Astrocyte of the cerebellum (primary cell): ENCODE data around the gene MTHFSD.
"Not testable (repeated sequence)": the region's sequence is repeated elsewhere in the genome, so short reads cannot be mapped to it uniquely, and the experiment has no call there.

Source experiments
- DNase-seq: peaks from one replicate; pipeline ENCODE4 v3.0.0-alpha.2; 2011; ENCODE audit warnings: low read depth
- H3K4me3 ChIP-seq: 2 replicates; pipeline ENCODE4 v1.5.1; 2011; ENCODE audit warnings: mild to moderate bottlenecking, low read depth, low read length, moderate library complexity
- in situ Hi-C: cut with HindIII; loops from 2 replicates; pipeline ENCODE4 v1.10.0; 2017; ENCODE audit warnings: low sequenced_read_pairs
- TF ChIP-seq, protein P1 (sequence below): IDR thresholded peaks from 2 replicates; pipeline ENCODE4 v1.5.1; 2012; ENCODE audit warnings: low read length, low read depth, moderate library complexity, mild to moderate bottlenecking; ENCODE audit errors: missing control alignments

The MTHFSD gene

DNA sequence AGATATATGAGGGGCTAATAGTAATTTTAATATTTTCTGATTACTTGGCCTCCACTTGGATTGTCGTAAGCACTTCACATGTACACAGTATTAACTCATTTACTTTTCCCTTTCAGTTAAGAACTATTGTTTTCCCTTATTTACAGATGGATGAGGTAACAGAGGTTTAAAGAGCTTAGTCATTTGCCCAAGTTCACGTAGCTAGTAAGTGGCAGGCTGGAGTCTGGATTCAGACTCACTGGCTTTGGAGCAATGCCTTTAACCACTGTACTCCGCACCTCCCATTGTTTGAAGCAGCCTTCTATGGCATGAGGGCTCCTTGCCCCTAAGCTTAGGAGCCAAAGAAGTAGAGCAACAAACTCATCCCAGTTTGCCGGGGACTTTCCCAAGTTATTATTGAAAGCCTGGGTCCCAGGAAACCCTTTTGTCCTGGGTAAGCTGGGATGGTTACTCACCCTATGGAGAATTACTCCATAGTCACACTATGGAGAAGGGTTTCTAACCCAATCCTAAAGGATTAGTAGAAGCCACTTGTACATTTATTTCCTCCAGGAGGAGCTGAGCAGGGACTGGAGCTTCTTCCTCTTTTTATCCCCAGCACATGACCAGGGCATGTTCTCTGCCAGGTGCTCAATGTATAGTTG, 35.6 kb upstream of the MTHFSD start:
- H3K4me3 ChIP-seq: no peak overlapping the region
- TF ChIP-seq, protein P1, sequence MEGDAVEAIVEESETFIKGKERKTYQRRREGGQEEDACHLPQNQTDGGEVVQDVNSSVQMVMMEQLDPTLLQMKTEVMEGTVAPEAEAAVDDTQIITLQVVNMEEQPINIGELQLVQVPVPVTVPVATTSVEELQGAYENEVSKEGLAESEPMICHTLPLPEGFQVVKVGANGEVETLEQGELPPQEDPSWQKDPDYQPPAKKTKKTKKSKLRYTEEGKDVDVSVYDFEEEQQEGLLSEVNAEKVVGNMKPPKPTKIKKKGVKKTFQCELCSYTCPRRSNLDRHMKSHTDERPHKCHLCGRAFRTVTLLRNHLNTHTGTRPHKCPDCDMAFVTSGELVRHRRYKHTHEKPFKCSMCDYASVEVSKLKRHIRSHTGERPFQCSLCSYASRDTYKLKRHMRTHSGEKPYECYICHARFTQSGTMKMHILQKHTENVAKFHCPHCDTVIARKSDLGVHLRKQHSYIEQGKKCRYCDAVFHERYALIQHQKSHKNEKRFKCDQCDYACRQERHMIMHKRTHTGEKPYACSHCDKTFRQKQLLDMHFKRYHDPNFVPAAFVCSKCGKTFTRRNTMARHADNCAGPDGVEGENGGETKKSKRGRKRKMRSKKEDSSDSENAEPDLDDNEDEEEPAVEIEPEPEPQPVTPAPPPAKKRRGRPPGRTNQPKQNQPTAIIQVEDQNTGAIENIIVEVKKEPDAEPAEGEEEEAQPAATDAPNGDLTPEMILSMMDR: no peak
- peak; percentile 89 for DNase-seq
- in situ Hi-C loops: loop anchor here (5.0 kb wide), 1 partner anchor 72 kb away; no protein-coding TSS in a partner anchor

- DNase-seq, in situ Hi-C loops, H3K4me3 ChIP-seq: not testable (repeated sequence)
These were observed 32.9 kb upstream of the MTHFSD start for GRCh38 chr16:86587955-86588354.

DNA sequence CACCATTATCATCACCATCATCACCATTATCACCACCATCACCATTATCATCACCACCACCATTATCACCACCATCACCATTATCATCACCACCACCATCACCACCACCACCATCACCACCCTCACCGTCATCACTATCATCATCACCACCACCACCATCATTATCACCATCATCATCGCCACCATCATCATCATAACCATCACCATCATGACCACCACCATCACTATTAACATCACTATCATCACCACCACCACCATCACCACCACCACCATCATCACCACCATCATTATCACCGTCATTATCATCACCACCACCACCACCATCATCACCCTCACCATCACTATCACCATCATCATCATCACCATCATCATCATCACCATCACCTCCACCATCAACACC, 32.5 kb upstream of the MTHFSD start:
- in situ Hi-C loops: no loop called here
- TF ChIP-seq, protein P1: no peak

DNA sequence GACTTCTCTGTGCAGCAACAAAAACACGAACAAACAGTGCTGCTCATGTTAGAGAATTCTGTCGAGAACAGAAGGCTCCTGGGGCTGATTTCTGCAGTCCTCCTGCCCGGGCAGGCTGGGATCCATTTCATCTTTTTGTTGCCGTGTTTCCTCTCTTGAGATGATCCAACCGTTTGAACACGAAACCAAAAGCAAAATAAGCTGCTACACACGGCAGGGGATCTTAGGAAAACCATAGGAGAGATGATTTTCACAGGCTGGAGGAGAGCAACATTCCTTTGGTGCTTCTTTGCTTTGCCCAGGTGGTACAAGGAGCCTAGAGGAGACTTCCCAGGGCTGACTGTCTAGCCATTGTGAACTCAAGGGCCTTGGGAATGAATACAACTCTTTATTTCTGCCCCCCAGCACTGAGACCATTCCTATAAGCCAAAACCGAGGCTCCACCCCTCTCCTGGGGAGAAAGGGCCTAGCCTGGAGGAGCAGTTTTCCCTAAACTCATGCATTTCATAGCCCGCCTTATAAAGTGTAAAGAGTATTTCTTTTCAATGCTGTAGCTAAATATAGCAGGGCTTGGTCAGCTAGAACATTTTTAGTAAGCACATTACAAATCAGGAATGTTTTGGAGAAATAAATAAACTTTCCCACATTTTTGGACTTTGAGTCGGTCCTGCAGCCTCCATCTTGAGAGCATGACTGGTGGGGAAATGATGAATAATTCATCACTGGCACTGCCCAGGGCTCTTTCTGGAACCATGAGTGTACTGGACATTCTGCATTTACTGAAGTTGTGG, 31.0 kb upstream of the MTHFSD start:
- in situ Hi-C loops: no loop called here
- DNase-seq: peak; percentile 89
- TF ChIP-seq, protein P1: no peak
- peak overlapping the region; percentile 10 for H3K4me3 ChIP-seq

More for the DNA sequence above, 32.5 kb upstream of the MTHFSD start:
- no peak for DNase-seq
- H3K4me3 ChIP-seq: no peak overlapping the region

DNA sequence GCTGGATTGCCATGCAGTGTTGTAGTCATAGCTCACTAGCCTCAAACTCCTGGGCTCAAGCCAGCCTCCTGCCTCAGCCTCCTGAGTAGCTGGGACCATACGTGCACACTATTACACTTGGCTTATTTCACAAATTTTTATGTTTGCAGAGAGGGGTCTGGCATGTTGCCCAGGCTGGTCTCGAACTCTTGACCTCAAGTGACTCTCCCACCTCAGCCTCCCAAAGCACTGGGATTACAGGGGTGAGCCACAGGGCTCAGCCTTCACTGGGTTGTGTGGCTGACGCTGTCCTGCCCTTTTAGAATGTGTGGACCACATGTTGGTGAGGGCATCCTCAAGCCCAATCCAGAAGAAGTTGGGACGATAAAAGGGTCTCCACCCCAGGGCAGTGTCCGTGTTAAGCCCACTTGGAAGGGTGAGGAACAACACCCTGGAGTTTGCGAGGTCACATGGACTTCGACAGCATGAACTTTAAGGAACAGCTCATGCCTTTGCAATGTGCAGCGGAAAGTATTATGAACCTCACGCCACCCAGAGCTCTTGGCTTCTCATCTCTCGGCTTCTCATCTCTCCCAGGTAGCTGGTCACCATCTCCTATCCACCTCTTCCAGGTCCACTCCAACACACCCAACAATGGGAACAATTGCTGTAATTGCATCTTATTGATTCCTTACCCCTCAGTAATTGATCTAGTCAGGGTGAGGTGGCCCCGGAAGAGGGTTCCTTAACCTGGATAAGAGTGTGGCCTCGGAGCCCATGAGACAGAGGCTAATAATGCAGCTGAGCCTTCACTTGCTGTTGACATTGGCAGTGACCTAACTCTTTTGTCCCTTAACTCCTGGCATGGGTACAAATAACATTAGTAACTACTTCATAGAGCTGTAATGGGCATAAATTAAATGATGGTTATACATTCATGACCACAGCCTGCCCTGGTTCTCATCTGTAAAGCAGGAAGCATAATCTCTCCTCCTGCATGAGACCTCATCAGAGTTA, 30.0 kb upstream of the MTHFSD start:
- H3K4me3 ChIP-seq: no peak overlapping the region
- TF ChIP-seq, protein P1: no peak
- no peak for DNase-seq
- in situ Hi-C loops: loop anchor here (5.0 kb wide), 1 partner anchor 232 kb away; no protein-coding TSS in a partner anchor

DNA sequence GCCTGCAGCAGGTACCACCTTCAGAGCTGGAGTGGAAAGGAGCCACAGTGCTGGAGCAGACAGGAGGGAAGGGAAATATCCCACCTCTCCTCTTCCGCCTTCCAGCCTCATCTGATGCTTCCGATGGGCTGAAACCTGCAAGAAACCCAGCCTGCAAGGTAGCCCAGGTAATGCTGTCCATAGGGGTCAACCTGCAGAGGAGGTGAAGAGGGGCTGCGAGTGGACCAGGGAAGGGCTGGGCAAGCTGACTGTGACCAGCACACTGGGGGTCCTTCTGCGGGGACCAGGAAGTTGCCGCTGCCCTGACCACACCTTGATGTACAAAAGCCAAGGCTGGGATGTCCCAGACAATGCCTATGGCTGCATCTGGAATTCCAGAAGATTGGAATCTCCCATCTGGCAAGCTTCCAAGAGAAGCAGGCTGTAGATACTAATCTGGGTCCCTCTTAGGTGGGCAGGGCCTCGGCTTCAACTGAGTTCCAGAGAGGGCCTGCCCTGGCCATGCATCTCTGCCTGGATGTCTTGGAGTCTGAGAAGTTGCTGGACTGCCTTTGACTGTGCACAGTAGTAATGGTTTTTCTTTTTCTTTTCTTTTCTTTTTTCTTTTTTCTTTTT, 29.1 kb upstream of the MTHFSD start:
- H3K4me3 ChIP-seq: no peak overlapping the region
- DNase-seq: no peak
- in situ Hi-C loops: loop anchor here (5.0 kb wide), 1 partner anchor 233 kb away; no protein-coding TSS in a partner anchor
- TF ChIP-seq, protein P1: no peak
